Measurements from ENCODE around the gene TRIM8.

Gene TRIM8

DNA sequence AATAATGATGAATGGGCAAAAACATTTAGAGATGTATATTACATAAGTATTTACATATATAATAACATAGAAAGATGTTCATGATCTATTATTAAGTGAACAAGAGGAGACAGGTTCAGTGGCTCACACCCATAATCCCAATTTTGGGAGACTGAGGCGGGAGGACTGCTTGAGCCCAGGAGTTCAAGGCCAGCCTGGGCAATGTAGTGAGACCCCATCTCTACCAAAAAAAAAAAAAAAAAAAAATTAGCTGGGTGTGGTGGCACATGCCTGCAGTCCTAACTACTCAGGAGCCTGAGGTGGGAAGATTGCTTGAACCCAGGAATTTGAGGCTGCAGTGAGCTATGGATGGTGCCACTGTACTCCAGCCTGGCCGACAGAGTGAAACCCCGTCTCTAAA is 57.5 kb downstream of the TRIM8 start:
- DNase-seq (ENCODE audit: low spot score), result no peak

DNA sequence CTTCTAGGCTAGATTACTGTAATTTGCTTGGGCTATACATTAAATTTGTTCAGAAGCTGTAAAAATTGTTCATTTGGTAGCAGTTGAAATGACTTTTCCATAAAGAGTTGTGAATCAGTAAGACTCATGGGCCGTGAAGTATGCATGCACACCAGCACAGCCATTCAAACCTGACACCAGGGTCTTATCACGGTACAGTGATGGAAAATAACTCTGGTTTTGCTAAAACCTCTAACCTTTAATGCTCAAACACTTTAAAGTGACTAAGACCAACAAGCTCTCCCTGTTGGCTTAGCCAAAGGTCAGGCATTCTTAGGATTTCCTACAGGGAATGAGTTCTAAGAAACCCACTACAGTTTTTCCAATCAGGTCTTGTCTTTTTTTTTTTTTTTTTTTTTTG is 58.5 kb downstream of the TRIM8 start:
- DNase-seq (ENCODE audit: low spot score), result no peak

DNA sequence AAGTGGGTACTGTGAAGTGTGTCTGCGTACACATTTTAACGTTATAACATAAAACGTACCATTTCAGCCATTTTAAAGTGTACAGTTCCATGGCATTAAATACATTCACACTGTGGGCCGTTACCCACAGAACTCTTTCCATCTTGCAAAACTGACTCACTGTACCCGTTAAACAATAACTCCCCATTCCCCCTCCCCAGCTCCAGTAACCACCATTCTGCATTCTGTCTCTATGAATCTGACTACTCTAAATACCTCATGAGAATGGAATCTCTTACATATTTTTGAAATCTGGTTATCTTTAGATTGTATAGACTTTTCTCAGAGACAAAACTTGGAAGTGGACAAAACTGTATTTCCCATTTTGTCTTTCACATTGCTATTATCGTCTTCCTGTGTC is 60.6 kb downstream of the TRIM8 start:
- no peak for DNase-seq (ENCODE audit: low spot score)

DNA sequence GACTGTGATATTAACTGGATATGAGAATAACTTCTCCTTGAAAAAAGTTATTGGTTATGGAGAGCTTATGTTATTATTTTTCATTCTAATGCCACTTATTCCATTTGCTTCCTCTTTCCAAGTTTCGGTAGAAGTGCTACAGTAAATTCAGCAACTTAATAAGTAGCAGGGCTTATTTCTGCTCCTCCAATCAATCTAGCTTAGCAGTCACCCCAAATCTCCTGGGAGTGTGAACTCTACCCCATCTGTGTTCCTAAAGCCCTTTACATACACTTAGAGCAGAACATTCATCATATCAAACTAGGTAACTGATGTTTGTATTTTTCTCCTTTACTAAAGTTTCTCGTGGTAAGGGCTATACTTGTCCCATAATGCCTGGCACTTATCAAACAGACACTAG is 61.3 kb downstream of the TRIM8 start:
- no peak for DNase-seq (ENCODE audit: low spot score)
